ENCODE measurements around the gene CNTN4. TPM values are rescaled to one million over a fixed set of nuclear protein-coding genes. Genes with fewer than 3 reads are reported as not detected.

Gene CNTN4
- total RNA-seq, 1 experiment from 2014 or later, result 2.9 TPM

GRCh38 chr3:3102751-3103150 is 1004.1 kb downstream of the CNTN4 start:
- Mint-ChIP-seq H3K4me1 (ENCODE audit: low read depth, unreplicated experiment) (no peaks in the 10 kb centered on the region), H3K27ac (ENCODE audit: unreplicated experiment) (no peak overlapping the region), H3K27me3 (ENCODE audit: unreplicated experiment) (no peaks in the 10 kb centered on the region), H3K9me3 (ENCODE audit: low read depth, unreplicated experiment) (no peaks in the 10 kb centered on the region), H3K36me3 (ENCODE audit: insufficient read depth, unreplicated experiment) (no peaks in the 10 kb centered on the region), H3K4me3 (ENCODE audit: low read depth, unreplicated experiment) (no peak overlapping the region)
- intact Hi-C loops (cut with micrococcal nuclease; ENCODE audit: unreplicated experiment), result no loop called here
- DNase-seq, result no peak
- TF ChIP-seq CTCF (IDR thresholded peaks at IDR 0.05; ENCODE audit: unreplicated experiment), result no peak
- no TSS peak for BruUV-seq (replicated peaks)
- CTCF ChIA-PET, result no interaction called here

- no peaks in the 10 kb centered on the region for H3K27me3 Mint-ChIP-seq (ENCODE audit: unreplicated experiment)
- no peak for DNase-seq
- H3K36me3 Mint-ChIP-seq (ENCODE audit: insufficient read depth, unreplicated experiment), result no peaks in the 10 kb centered on the region
- intact Hi-C loops (cut with micrococcal nuclease; ENCODE audit: unreplicated experiment), result no loop called here
- no peak for TF ChIP-seq CTCF (IDR thresholded peaks at IDR 0.05; ENCODE audit: unreplicated experiment)
- CTCF ChIA-PET, result no interaction called here
- no peak overlapping the region for H3K27ac Mint-ChIP-seq (ENCODE audit: unreplicated experiment)
- no peak overlapping the region for H3K4me3 Mint-ChIP-seq (ENCODE audit: low read depth, unreplicated experiment)
- peaks cover 2% of the 10 kb centered on the region for H3K4me1 Mint-ChIP-seq (ENCODE audit: low read depth, unreplicated experiment)
- BruUV-seq (replicated peaks), result no TSS peak
- H3K9me3 Mint-ChIP-seq (ENCODE audit: low read depth, unreplicated experiment), result no peaks in the 10 kb centered on the region
Measured at GRCh38 chr3:3105246-3105645, 1006.6 kb downstream of the CNTN4 start.

- no peak for DNase-seq
- Mint-ChIP-seq H3K4me1 (ENCODE audit: low read depth, unreplicated experiment) (peaks cover 7% of the 10 kb centered on the region), H3K9me3 (ENCODE audit: low read depth, unreplicated experiment) (no peaks in the 10 kb centered on the region), H3K4me3 (ENCODE audit: low read depth, unreplicated experiment) (no peak overlapping the region), H3K27me3 (ENCODE audit: unreplicated experiment) (no peaks in the 10 kb centered on the region), H3K36me3 (ENCODE audit: insufficient read depth, unreplicated experiment) (no peaks in the 10 kb centered on the region), H3K27ac (ENCODE audit: unreplicated experiment) (no peak overlapping the region)
- TF ChIP-seq CTCF (IDR thresholded peaks at IDR 0.05; ENCODE audit: unreplicated experiment), result no peak
- no TSS peak for BruUV-seq (replicated peaks)
- CTCF ChIA-PET, result no interaction called here
- intact Hi-C loops (cut with micrococcal nuclease; ENCODE audit: unreplicated experiment), result no loop called here
Measured at GRCh38 chr3:3105815-3106214, 1007.1 kb downstream of the CNTN4 start.

- no TSS peak for BruUV-seq (replicated peaks)
- Mint-ChIP-seq H3K27me3 (ENCODE audit: unreplicated experiment) (no peaks in the 10 kb centered on the region), H3K27ac (ENCODE audit: unreplicated experiment) (no peak overlapping the region), H3K4me3 (ENCODE audit: low read depth, unreplicated experiment) (no peak overlapping the region), H3K9me3 (ENCODE audit: low read depth, unreplicated experiment) (no peaks in the 10 kb centered on the region), H3K4me1 (ENCODE audit: low read depth, unreplicated experiment) (peaks cover 10% of the 10 kb centered on the region), H3K36me3 (ENCODE audit: insufficient read depth, unreplicated experiment) (no peaks in the 10 kb centered on the region)
- DNase-seq, result no peak
- intact Hi-C loops (cut with micrococcal nuclease; ENCODE audit: unreplicated experiment), result no loop called here
- TF ChIP-seq CTCF (IDR thresholded peaks at IDR 0.05; ENCODE audit: unreplicated experiment), result no peak
- CTCF ChIA-PET, result no interaction called here
Measured at GRCh38 chr3:3107181-3107580, 1008.5 kb downstream of the CNTN4 start.
